CD14-positive monocyte (primary cell): ENCODE data around the gene SLC13A3. TPM values are rescaled to one million over a fixed set of nuclear protein-coding genes. Genes with fewer than 3 reads are reported as not detected.

Source experiments
- DNase-seq, 3 donors: peaks; one replicate each; pipeline ENCODE4 v3.0.0-alpha.2; 2011 to 2022
- H2AFZ ChIP-seq: 2 replicates; pipeline ENCODE4 v1.6.0; 2012; ENCODE audit warnings: mild to moderate bottlenecking, low read depth, low read length, inconsistent platforms; ENCODE audit not compliant: insufficient read depth, poor library complexity, severe bottlenecking
- H3K27ac ChIP-seq, 2 donors: 1 replicate in 1 of 2; 2 replicates in 1 of 2; pipeline ENCODE4 v1.5.1; 2012 to 2013; ENCODE audit warnings: low read length in 2 of 2, control low read depth in 1 of 2, inconsistent platforms in 1 of 2, low read depth in 1 of 2, mild to moderate bottlenecking in 1 of 2
- H3K27me3 ChIP-seq, 2 donors: one replicate each; pipeline versions ENCODE4 v1.6.0 to v1.6.1; 2011 to 2013; ENCODE audit warnings: low read length in 2 of 2; ENCODE audit not compliant: control insufficient read depth in 2 of 2, insufficient read depth in 2 of 2
- H3K36me3 ChIP-seq, 2 donors: replicated peaks in 1 of 2; 1 replicate in 1 of 2; 2 replicates in 1 of 2; pipeline versions ENCODE4 v1.5.1 to v1.6.1; 2012 to 2013; ENCODE audit warnings: low read length in 2 of 2, control low read depth in 1 of 2, inconsistent platforms in 1 of 2, mild to moderate bottlenecking in 1 of 2; ENCODE audit not compliant: insufficient read depth in 2 of 2, control insufficient read depth in 1 of 2
- H3K4me1 ChIP-seq, 2 donors: 1 replicate in 1 of 2; 2 replicates in 1 of 2; pipeline versions ENCODE4 v1.5.1 to v1.6.1; 2012 to 2013; ENCODE audit warnings: low read length in 2 of 2, control low read depth in 1 of 2, inconsistent platforms in 1 of 2, mild to moderate bottlenecking in 1 of 2, moderate library complexity in 1 of 2; ENCODE audit not compliant: insufficient read depth in 2 of 2, control insufficient read depth in 1 of 2
- H3K4me2 ChIP-seq: replicated peaks from 2 replicates; pipeline ENCODE3; 2012; ENCODE audit warnings: low read length, moderate library complexity, mild to moderate bottlenecking; ENCODE audit not compliant: poor library complexity, severe bottlenecking; ENCODE audit errors: extremely low read depth
- H3K4me3 ChIP-seq, 3 experiments: fragments of 200-600 bp in 1 of 3; sonication (generic) in 1 of 3; replicated peaks in 1 of 3; 1 replicate in 2 of 3; 2 replicates in 1 of 3; pipeline ENCODE4 v1.5.1; 2011 to 2013; ENCODE audit warnings: low read length in 3 of 3, mild to moderate bottlenecking in 3 of 3, control low read depth in 2 of 3, low read depth in 2 of 3, inconsistent platforms in 1 of 3, moderate library complexity in 1 of 3
- H3K79me2 ChIP-seq: 2 replicates; pipeline ENCODE4 v1.6.0; 2012; ENCODE audit warnings: mild to moderate bottlenecking, control low read depth, inconsistent platforms, low read length, moderate library complexity; ENCODE audit not compliant: insufficient read depth
- H3K9ac ChIP-seq: 2 replicates; pipeline ENCODE4 v1.6.0; 2017; ENCODE audit warnings: low read length, mild to moderate bottlenecking; ENCODE audit not compliant: insufficient read depth, poor library complexity, severe bottlenecking
- H3K9me3 ChIP-seq, 2 donors: replicated peaks in 1 of 2; 1 replicate in 1 of 2; 2 replicates in 1 of 2; pipeline versions ENCODE4 v1.5.1 to v1.6.1; 2012 to 2013; ENCODE audit warnings: low read length in 2 of 2, control low read depth in 1 of 2; ENCODE audit not compliant: control insufficient read depth in 1 of 2, insufficient read depth in 1 of 2
- H4K20me1 ChIP-seq: 2 replicates; pipeline ENCODE4 v1.6.0; 2012; ENCODE audit warnings: mild to moderate bottlenecking, low read length, control low read depth, moderate library complexity; ENCODE audit not compliant: insufficient read depth
- H3K27ac Mint-ChIP-seq, 7 donors: one replicate each; pipeline ENCODE4 v1.8.0; 2020; ENCODE audit warnings: mild to moderate bottlenecking in 7 of 7, mixed read lengths in 7 of 7, moderate library complexity in 6 of 7, inconsistent platforms in 2 of 7
- H3K27me3 Mint-ChIP-seq, 3 donors: one replicate each; pipeline ENCODE4 v1.8.0; 2021 to 2022; ENCODE audit warnings: low read depth in 3 of 3, mild to moderate bottlenecking in 3 of 3, mixed read lengths in 3 of 3, moderate library complexity in 3 of 3, inconsistent platforms in 1 of 3
- H3K36me3 Mint-ChIP-seq, 2 donors: one replicate each; pipeline ENCODE4 v1.8.0; 2020; ENCODE audit warnings: mixed read lengths in 2 of 2, inconsistent platforms in 1 of 2, mild to moderate bottlenecking in 1 of 2
- H3K4me1 Mint-ChIP-seq: one replicate; pipeline ENCODE4 v1.8.0; 2020; ENCODE audit warnings: mild to moderate bottlenecking, mixed read lengths
- H3K4me3 Mint-ChIP-seq, 2 donors: one replicate each; pipeline ENCODE4 v1.8.0; 2020; ENCODE audit warnings: mild to moderate bottlenecking in 2 of 2, mixed read lengths in 2 of 2, moderate library complexity in 1 of 2
- H3K9me3 Mint-ChIP-seq, 7 donors: one replicate each; pipeline ENCODE4 v1.8.0; 2020 to 2022; ENCODE audit warnings: mixed read lengths in 7 of 7, mild to moderate bottlenecking in 6 of 7, moderate library complexity in 6 of 7, inconsistent platforms in 2 of 7
- WGBS: methylation state at CpG from one replicate; pipeline ENCODE4 v1.1.5; 2013; ENCODE audit warnings: missing lambda C conversion rate; ENCODE audit not compliant: insufficient coverage; 5-methylcytosine and 5-hydroxymethylcytosine counted together
- intact Hi-C, 2 donors: fragments of 100-400 bp; cut with micrococcal nuclease; formaldehyde crosslinking; loops; one replicate each; pipeline versions ENCODE4 v1.15.0 to v1.15.1; 2023
- polyA plus RNA-seq, 3 donors: library from polyadenylated mRNA; depleted of rRNA in 1 of 3; unstranded in 2 of 3; stranded (reverse) in 1 of 3; fragments of 300-500 nt in 2 of 3; fragments of >200 nt in 1 of 3; fragmentation: Illumina TruSeq in 2 of 3; gene quantifications; 1 replicate in 2 of 3; 2 replicates in 1 of 3; pipeline ENCODE4 v1.2.3, GENCODE V29; 2012 to 2021
- TF ChIP-seq, protein P1 (sequence below): fragments of 200-600 bp; IDR thresholded peaks from one replicate; pipeline ENCODE4 v1.8.0; 2022; ENCODE audit warnings: antibody characterized with exemption, mild to moderate bottlenecking

The SLC13A3 gene
- polyA plus RNA-seq, 3 donors: 0.04 TPM; not detected in 2

DNA sequence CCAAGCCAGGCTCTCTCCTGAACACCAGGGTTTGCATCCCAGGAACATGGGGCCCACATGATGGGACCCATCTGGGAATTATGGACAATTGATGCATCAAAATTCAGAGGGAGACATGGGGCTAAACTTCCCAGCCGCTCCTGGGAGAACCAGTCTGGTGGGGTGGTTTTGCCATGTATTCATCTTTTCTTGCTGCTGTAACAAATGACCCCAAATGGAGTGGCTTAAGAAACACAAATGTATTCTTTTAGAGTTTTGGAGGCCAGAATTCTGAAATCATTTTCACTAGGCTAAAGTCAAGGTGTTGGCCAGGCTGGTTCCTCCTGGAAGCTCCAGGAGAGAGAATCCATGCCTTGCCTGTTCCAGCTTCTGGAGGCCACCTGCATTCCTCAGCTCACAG lies 6.5 kb downstream of the SLC13A3 start:
- Mint-ChIP-seq H3K9me3 (no peaks in the 10 kb centered on the region), H3K4me3 (no peak overlapping the region), H3K27me3 (peaks cover 19 to 31% (median 21%) of the 10 kb centered on the region in 3 donors), H3K4me1 (no peaks in the 10 kb centered on the region), H3K36me3 (no peaks in the 10 kb centered on the region), H3K27ac (no peak overlapping the region)
- Histone ChIP-seq H3K4me3 (no peak overlapping the region), H3K27me3 (peaks cover 7 to 11% of the 10 kb centered on the region in 2 donors), H3K79me2 (no peaks in the 10 kb centered on the region), H4K20me1 (no peaks in the 10 kb centered on the region), H2AFZ (no peak overlapping the region), H3K27ac (no peak overlapping the region), H3K9ac (no peak overlapping the region), H3K36me3 (no peaks in the 10 kb centered on the region), H3K4me2 (no peak overlapping the region), H3K4me1 (no peaks in the 10 kb centered on the region), H3K9me3 (no peaks in the 10 kb centered on the region)
- intact Hi-C loops: no loop called here
- TF ChIP-seq, protein P1, sequence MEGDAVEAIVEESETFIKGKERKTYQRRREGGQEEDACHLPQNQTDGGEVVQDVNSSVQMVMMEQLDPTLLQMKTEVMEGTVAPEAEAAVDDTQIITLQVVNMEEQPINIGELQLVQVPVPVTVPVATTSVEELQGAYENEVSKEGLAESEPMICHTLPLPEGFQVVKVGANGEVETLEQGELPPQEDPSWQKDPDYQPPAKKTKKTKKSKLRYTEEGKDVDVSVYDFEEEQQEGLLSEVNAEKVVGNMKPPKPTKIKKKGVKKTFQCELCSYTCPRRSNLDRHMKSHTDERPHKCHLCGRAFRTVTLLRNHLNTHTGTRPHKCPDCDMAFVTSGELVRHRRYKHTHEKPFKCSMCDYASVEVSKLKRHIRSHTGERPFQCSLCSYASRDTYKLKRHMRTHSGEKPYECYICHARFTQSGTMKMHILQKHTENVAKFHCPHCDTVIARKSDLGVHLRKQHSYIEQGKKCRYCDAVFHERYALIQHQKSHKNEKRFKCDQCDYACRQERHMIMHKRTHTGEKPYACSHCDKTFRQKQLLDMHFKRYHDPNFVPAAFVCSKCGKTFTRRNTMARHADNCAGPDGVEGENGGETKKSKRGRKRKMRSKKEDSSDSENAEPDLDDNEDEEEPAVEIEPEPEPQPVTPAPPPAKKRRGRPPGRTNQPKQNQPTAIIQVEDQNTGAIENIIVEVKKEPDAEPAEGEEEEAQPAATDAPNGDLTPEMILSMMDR: no peak
- WGBS: 100% methylated on average over 1 of the region's 1 CpG
- DNase-seq: no peak

DNA sequence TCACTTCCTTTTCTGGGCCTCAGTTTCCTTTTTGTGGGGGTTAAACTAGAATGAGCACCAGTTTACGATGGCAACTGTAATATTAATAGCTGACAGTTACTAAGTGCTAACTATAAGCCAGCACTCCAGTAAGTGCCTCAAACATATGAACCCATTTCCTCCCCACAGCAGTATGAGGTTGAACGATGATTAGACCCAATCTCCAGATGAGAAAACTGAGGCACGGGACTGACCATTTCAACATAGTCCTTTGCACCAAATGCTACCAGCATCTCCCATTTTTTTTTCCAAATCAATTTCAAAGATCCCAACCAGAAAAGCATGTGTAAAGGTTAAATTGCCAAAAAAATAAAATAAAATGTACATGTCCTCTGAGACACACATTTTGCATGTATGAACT lies 7.1 kb downstream of the SLC13A3 start:
- Histone ChIP-seq H3K9ac (no peak overlapping the region), H3K27ac (no peak overlapping the region), H3K4me2 (no peak overlapping the region), H3K9me3 (no peaks in the 10 kb centered on the region), H3K4me3 (no peak overlapping the region), H3K4me1 (no peaks in the 10 kb centered on the region), H3K79me2 (no peaks in the 10 kb centered on the region), H3K36me3 (no peaks in the 10 kb centered on the region), H3K27me3 (peaks cover 3 to 6% of the 10 kb centered on the region in 2 donors), H2AFZ (no peak overlapping the region), H4K20me1 (no peaks in the 10 kb centered on the region)
- Mint-ChIP-seq H3K36me3 (no peaks in the 10 kb centered on the region), H3K27me3 (peaks cover 14 to 27% (median 17%) of the 10 kb centered on the region in 3 donors), H3K4me3 (no peak overlapping the region), H3K4me1 (no peaks in the 10 kb centered on the region), H3K9me3 (no peaks in the 10 kb centered on the region), H3K27ac (peak overlapping the region in 1 of 7 donors; percentile 51)
- DNase-seq: no peak
- intact Hi-C loops: no loop called here
- TF ChIP-seq, protein P1: no peak
- WGBS: 100% methylated on average over 1 of the region's 3 CpGs
